CD4-positive, alpha-beta T cell (primary cell): ENCODE measurements around the gene VPS41. TPM values are rescaled to one million over a fixed set of nuclear protein-coding genes. Genes with fewer than 3 reads are reported as not detected.

Source experiments
- ATAC-seq: fragments of 200-7000 bp; cut with Tn5 transposase; one replicate; pipeline ENCODE4 v1.10.0; 2022; ENCODE audit warnings: mild to moderate bottlenecking; ENCODE audit not compliant: poor library complexity
- CTCF ChIA-PET: fragments of 350-600 bp; sonication (Branson Sonifier 250); formaldehyde crosslinking; loops from one replicate; lab custom pipeline; 2021; ENCODE audit warnings: antibody characterized with exemption, inconsistent platforms; lab: Charles Lee
- POLR2A ChIA-PET: fragments of 350-600 bp; sonication (Branson Sonifier 250); formaldehyde crosslinking; loops from one replicate; lab custom pipeline; 2021; ENCODE audit warnings: antibody characterized with exemption, inconsistent platforms; lab: Charles Lee
- DNase-seq, 14 experiments: peaks; one replicate each; pipeline ENCODE4 v3.0.0-alpha.2; 2013 to 2020; ENCODE audit warnings: mixed read lengths in 2 of 14
- H3K27ac ChIP-seq, 2 donors: one replicate each; pipeline versions ENCODE4 v1.5.1 to v1.7.0; 2013; ENCODE audit warnings: low read length in 2 of 2, low read depth in 1 of 2, mild to moderate bottlenecking in 1 of 2
- H3K27me3 ChIP-seq, 2 experiments: 1 replicate in 1 of 2; 2 replicates in 1 of 2; pipeline versions ENCODE4 v1.6.1 to v1.7.0; 2013; ENCODE audit warnings: low read length in 2 of 2, control low read depth in 1 of 2, mild to moderate bottlenecking in 1 of 2, moderate library complexity in 1 of 2; ENCODE audit not compliant: insufficient read depth in 2 of 2, control insufficient read depth in 1 of 2
- H3K36me3 ChIP-seq: one replicate; pipeline ENCODE4 v1.6.1; 2013; ENCODE audit warnings: low read length, control low read depth; ENCODE audit not compliant: insufficient read depth
- H3K4me1 ChIP-seq: one replicate; pipeline ENCODE4 v1.6.1; 2013; ENCODE audit warnings: low read length, control low read depth; ENCODE audit not compliant: insufficient read depth
- H3K4me3 ChIP-seq: one replicate; pipeline ENCODE4 v1.5.1; 2013; ENCODE audit warnings: mild to moderate bottlenecking, low read length, moderate library complexity
- H3K9me3 ChIP-seq, 2 experiments: 1 replicate in 1 of 2; 2 replicates in 1 of 2; pipeline versions ENCODE4 v1.6.1 to v1.7.0; 2013; ENCODE audit warnings: low read length in 2 of 2, mild to moderate bottlenecking in 2 of 2, control low read depth in 1 of 2, moderate library complexity in 1 of 2; ENCODE audit not compliant: control insufficient read depth in 1 of 2, insufficient read depth in 1 of 2
- H3K27ac Mint-ChIP-seq: one replicate; pipeline ENCODE4 v1.8.0; 2020; ENCODE audit warnings: mixed read lengths
- H3K27me3 Mint-ChIP-seq: one replicate; pipeline ENCODE4 v1.8.0; 2021; ENCODE audit warnings: mixed read lengths
- H3K36me3 Mint-ChIP-seq: one replicate; pipeline ENCODE4 v1.8.0; 2021; ENCODE audit warnings: low read depth, mixed read lengths
- H3K4me1 Mint-ChIP-seq: one replicate; pipeline ENCODE4 v1.8.0; 2021; ENCODE audit warnings: low read depth, mixed read lengths
- H3K4me3 Mint-ChIP-seq: one replicate; pipeline ENCODE4 v1.8.0; 2020; ENCODE audit warnings: mild to moderate bottlenecking, mixed read lengths
- H3K9me3 Mint-ChIP-seq: one replicate; pipeline ENCODE4 v1.8.0; 2020; ENCODE audit warnings: mixed read lengths
- intact Hi-C, 2 experiments: fragments of 100-400 bp; cut with DNase I in 1 of 2; cut with micrococcal nuclease in 1 of 2; formaldehyde crosslinking; loops; one replicate each; pipeline versions ENCODE4 v1.15.1 to v1.9.0; 2023 to 2025; cut with DNase I, micrococcal nuclease
- total RNA-seq, 174 experiments: library from RNA in 2 of 174; stranded (reverse) in 2 of 174; gene quantifications; one replicate each; pipeline ENCODE4 v1.2.3 and lab custom pipeline; 2021 to 2026
- TF ChIP-seq, protein P1 (sequence below): fragments of 200-600 bp; IDR thresholded peaks from one replicate; pipeline ENCODE4 v1.8.0; 2022; ENCODE audit warnings: antibody characterized with exemption, mild to moderate bottlenecking

VPS41 gene
- total RNA-seq, 2 experiments from 2014 or later: 19.4 to 22.9 TPM

DNA sequence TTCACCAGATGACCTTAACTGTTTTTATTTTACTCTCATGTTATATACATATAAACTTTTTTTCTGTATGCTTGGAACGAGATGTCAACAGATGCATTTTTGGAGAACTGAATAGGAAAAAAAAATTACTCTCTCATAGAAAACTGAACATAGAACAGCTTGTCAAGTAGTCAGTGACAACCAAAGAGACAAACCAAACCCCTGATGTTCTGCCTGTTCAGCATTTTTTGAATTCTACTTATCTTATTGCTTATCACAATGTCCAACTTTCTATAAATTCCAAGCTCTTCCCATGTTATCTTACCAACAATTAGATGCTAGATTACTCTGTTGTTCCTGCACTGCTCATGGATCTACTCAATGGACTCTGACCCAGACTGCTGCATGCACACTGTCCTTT, 95.2 kb downstream of the VPS41 start:
- TF ChIP-seq, protein P1, sequence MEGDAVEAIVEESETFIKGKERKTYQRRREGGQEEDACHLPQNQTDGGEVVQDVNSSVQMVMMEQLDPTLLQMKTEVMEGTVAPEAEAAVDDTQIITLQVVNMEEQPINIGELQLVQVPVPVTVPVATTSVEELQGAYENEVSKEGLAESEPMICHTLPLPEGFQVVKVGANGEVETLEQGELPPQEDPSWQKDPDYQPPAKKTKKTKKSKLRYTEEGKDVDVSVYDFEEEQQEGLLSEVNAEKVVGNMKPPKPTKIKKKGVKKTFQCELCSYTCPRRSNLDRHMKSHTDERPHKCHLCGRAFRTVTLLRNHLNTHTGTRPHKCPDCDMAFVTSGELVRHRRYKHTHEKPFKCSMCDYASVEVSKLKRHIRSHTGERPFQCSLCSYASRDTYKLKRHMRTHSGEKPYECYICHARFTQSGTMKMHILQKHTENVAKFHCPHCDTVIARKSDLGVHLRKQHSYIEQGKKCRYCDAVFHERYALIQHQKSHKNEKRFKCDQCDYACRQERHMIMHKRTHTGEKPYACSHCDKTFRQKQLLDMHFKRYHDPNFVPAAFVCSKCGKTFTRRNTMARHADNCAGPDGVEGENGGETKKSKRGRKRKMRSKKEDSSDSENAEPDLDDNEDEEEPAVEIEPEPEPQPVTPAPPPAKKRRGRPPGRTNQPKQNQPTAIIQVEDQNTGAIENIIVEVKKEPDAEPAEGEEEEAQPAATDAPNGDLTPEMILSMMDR: no peak
- Histone ChIP-seq H3K9me3 (no peaks in the 10 kb centered on the region), H3K4me3 (no peak overlapping the region), H3K27me3 (no peaks in the 10 kb centered on the region), H3K4me1 (no peaks in the 10 kb centered on the region), H3K36me3 (peaks cover 19% of the 10 kb centered on the region), H3K27ac (no peak overlapping the region)
- ChIA-PET CTCF (no interaction called here), POLR2A (no interaction called here)
- no peak for ATAC-seq
- H3K27me3 Mint-ChIP-seq: no peaks in the 10 kb centered on the region
- no peak overlapping the region for H3K4me3 Mint-ChIP-seq
- DNase-seq: no peak
- H3K27ac Mint-ChIP-seq: no peak overlapping the region
- intact Hi-C loops: no loop called here
- no peaks in the 10 kb centered on the region for H3K9me3 Mint-ChIP-seq
- no peaks in the 10 kb centered on the region for H3K4me1 Mint-ChIP-seq
- peaks cover 16% of the 10 kb centered on the region for H3K36me3 Mint-ChIP-seq

DNA sequence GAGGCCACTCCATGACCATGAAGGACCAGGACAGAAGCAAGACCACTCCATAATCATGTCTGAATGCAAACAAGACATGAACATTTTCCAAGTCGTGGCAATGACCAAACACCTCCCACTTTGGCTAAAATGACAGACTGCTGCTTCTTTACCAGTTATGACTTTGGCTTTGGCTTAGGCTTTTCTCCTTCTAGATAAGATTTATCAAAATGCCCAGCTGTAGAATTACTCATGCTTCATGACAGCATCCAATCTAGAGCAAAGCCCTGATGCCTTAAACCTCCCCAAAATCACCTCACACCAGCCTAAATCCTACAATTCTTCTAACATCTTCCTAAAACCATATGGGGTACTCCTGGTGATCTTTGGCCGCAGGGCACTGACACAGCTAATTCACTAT, 102.1 kb downstream of the VPS41 start:
- CTCF ChIA-PET: no interaction called here
- DNase-seq: no peak
- ATAC-seq: no peak
- H3K4me3 ChIP-seq: no peak overlapping the region
- no peak overlapping the region for H3K27ac Mint-ChIP-seq
- intact Hi-C loops: no loop called here
- no peaks in the 10 kb centered on the region for H3K4me1 ChIP-seq
- no peak overlapping the region for H3K4me3 Mint-ChIP-seq
- no peaks in the 10 kb centered on the region for H3K4me1 Mint-ChIP-seq
- POLR2A ChIA-PET: no interaction called here
- no peaks in the 10 kb centered on the region for H3K36me3 Mint-ChIP-seq
- no peaks in the 10 kb centered on the region for H3K27me3 Mint-ChIP-seq
- no peaks in the 10 kb centered on the region for H3K9me3 Mint-ChIP-seq
- no peak overlapping the region for H3K27ac ChIP-seq
- TF ChIP-seq, protein P1: no peak
- H3K27me3 ChIP-seq: no peaks in the 10 kb centered on the region
- H3K36me3 ChIP-seq: no peaks in the 10 kb centered on the region
- H3K9me3 ChIP-seq: no peaks in the 10 kb centered on the region

DNA sequence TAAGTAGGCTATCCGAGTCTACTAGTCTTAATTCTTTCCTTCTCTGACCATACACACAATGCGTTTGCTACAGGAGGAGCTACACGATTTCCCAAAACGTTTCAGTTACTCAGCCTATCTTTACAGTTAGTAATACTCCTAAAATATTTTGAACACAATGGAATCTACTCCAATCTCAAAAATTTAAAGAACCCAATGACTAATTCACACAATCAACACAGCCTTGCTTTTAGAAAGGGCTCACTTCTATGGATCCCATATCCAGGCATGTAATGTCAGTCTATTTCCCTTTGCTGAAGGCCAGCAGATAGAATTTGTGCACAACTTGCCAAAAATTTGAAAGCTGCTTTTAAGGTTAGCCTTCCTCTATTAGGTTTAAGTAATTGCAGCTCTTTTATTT, 107.2 kb downstream of the VPS41 start:
- POLR2A ChIA-PET: no interaction called here
- peaks cover 3% of the 10 kb centered on the region for H3K36me3 Mint-ChIP-seq
- H3K9me3 Mint-ChIP-seq: no peaks in the 10 kb centered on the region
- DNase-seq: no peak
- H3K4me1 ChIP-seq: no peaks in the 10 kb centered on the region
- no peaks in the 10 kb centered on the region for H3K4me1 Mint-ChIP-seq
- no peak overlapping the region for H3K27ac Mint-ChIP-seq
- H3K27me3 ChIP-seq: no peaks in the 10 kb centered on the region
- no peak overlapping the region for H3K4me3 Mint-ChIP-seq
- H3K4me3 ChIP-seq: no peak overlapping the region
- CTCF ChIA-PET: no interaction called here
- H3K36me3 ChIP-seq: no peaks in the 10 kb centered on the region
- intact Hi-C loops: no loop called here
- no peak for ATAC-seq
- TF ChIP-seq, protein P1: no peak
- no peaks in the 10 kb centered on the region for H3K9me3 ChIP-seq
- H3K27ac ChIP-seq: no peak overlapping the region
- no peaks in the 10 kb centered on the region for H3K27me3 Mint-ChIP-seq
